ENCODE data around the gene LECT2.

DNA sequence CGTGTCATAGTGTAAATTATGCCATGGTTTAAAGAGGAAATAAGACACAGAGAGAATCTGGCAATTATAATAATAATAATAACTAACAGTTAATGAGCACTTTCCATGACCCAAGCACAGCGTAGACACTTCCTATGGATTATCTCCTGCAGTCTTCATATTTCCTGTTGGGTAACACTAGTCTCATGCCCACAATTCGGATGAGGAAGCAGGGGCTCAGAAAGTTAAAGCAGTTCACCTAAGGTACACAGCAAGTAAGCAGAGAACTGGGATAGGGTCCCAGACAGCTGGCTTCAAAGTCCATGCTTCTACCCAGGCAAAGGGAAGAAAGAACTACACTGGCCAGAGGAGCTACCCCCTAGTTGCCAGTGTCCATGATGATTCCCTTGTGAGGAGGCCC lies 46.1 kb upstream of the LECT2 start:
- TF ChIP-seq CTCF (IDR thresholded peaks at IDR 0.05) (no peak), EZH2 (IDR thresholded peaks at IDR 0.05) (no peak)

All from neural progenitor cell (in vitro differentiated cells).